SK-N-SH (cell line): ENCODE data around the gene TM9SF2. TPM values are rescaled to one million over a fixed set of nuclear protein-coding genes. Genes with fewer than 3 reads are reported as not detected.

Experiments used
- CTCF ChIA-PET: fragments of 300-600, 350-600 bp; formaldehyde crosslinking; extraction: SDS; loops from one replicate; lab custom pipeline; 2021; lab: Yijun Ruan, JAX
- POLR2A ChIA-PET: fragments of 350-600 bp; sonication (Branson Sonifier 250); formaldehyde crosslinking; extraction: SDS; loops from one replicate; lab custom pipeline; 2020; ENCODE audit warnings: antibody characterized with exemption, inconsistent platforms; lab: Yijun Ruan, JAX
- DNase-seq: peaks from one replicate; pipeline ENCODE4 v3.0.0; 2012
- H2AFZ ChIP-seq: fragments of 200-600 bp; sonication (generic); 2 replicates; pipeline ENCODE4 v1.8.1; 2016; ENCODE audit warnings: antibody characterized with exemption, mild to moderate bottlenecking, low read depth
- H3F3A ChIP-seq: fragments of 200-600 bp; sonication (generic); replicated peaks from 2 replicates; pipeline ENCODE3; 2016; ENCODE audit warnings: antibody characterized with exemption, mild to moderate bottlenecking; ENCODE audit not compliant: insufficient read depth
- H3K27ac ChIP-seq, 2 experiments: fragments of 200-500 bp in 1 of 2; fragments of 200-600 bp in 1 of 2; sonication (Bioruptor generic) in 1 of 2; sonication (generic), shearing (Covaris generic) in 1 of 2; 2 replicates each; pipeline versions ENCODE4 v1.5.1 to v1.6.1; 2014 to 2016; ENCODE audit warnings: low read depth in 2 of 2, inconsistent platforms in 1 of 2, low read length in 1 of 2, mild to moderate bottlenecking in 1 of 2, mixed read lengths in 1 of 2
- H3K27me3 ChIP-seq: fragments of 200-600 bp; sonication (generic), shearing (Covaris generic); 2 replicates; pipeline ENCODE4 v1.6.1; 2016; ENCODE audit warnings: mixed run types; ENCODE audit not compliant: insufficient read depth
- H3K36me3 ChIP-seq, 2 experiments: fragments of 200-500 bp in 1 of 2; fragments of 200-600 bp in 1 of 2; sonication (Bioruptor generic) in 1 of 2; sonication (generic) in 1 of 2; replicated peaks in 1 of 2; 2 replicates each; pipeline versions ENCODE3 to v1.5.1; 2014 to 2016; ENCODE audit warnings: low read length in 1 of 2, mild to moderate bottlenecking in 1 of 2; ENCODE audit not compliant: insufficient read depth in 2 of 2, control insufficient read depth in 1 of 2
- H3K4me1 ChIP-seq, 2 experiments: fragments of 200-500 bp in 1 of 2; fragments of 200-600 bp in 1 of 2; sonication (Bioruptor generic) in 1 of 2; sonication (generic), shearing (Covaris generic) in 1 of 2; 2 replicates each; pipeline versions ENCODE4 v1.5.1 to v1.6.1; 2014 to 2016; ENCODE audit warnings: low read depth in 1 of 2, low read length in 1 of 2, mixed run types in 1 of 2; ENCODE audit not compliant: insufficient read depth in 2 of 2, control insufficient read depth in 1 of 2
- H3K4me2 ChIP-seq: fragments of 200-600 bp; sonication (generic), shearing (Covaris generic); 2 replicates; pipeline ENCODE4 v1.6.1; 2017; ENCODE audit warnings: mixed run types
- H3K4me3 ChIP-seq, 2 experiments: fragments of 200-500 bp in 1 of 2; fragments of 200-600 bp in 1 of 2; sonication (Bioruptor generic) in 1 of 2; sonication (generic), shearing (Covaris generic) in 1 of 2; 2 replicates each; pipeline versions ENCODE4 v1.5.1 to v1.8.1; 2014 to 2016; ENCODE audit warnings: low read depth in 2 of 2, inconsistent platforms in 1 of 2, low read length in 1 of 2, mild to moderate bottlenecking in 1 of 2, mixed read lengths in 1 of 2, moderate library complexity in 1 of 2
- H3K79me2 ChIP-seq: fragments of 200-600 bp; sonication (generic); 2 replicates; pipeline ENCODE4 v1.8.1; 2017; ENCODE audit warnings: mild to moderate bottlenecking; ENCODE audit not compliant: insufficient read depth
- H3K9ac ChIP-seq: fragments of 200-600 bp; sonication (generic); 2 replicates; pipeline ENCODE4 v1.6.1; 2017; ENCODE audit warnings: mixed run types
- H3K9me2 ChIP-seq: fragments of 200-600 bp; sonication (generic); 2 replicates; pipeline ENCODE4 v1.6.1; 2017; ENCODE audit warnings: mixed run types
- H3K9me3 ChIP-seq: fragments of 200-600 bp; sonication (generic); 2 replicates; pipeline ENCODE4 v1.6.1; 2017; ENCODE audit warnings: mixed run types, mild to moderate bottlenecking, moderate library complexity
- H4K20me1 ChIP-seq: fragments of 200-600 bp; sonication (generic); 2 replicates; pipeline ENCODE4 v1.6.1; 2017; ENCODE audit warnings: mild to moderate bottlenecking, mixed run types; ENCODE audit not compliant: insufficient read depth
- NRF1 ChIP-seq: IDR thresholded peaks from 2 replicates; pipeline ENCODE4 v1.6.1; 2012; ENCODE audit warnings: low read depth, mild to moderate bottlenecking, low read length
- RAD21 ChIP-seq: IDR thresholded peaks from 2 replicates; pipeline ENCODE4 v1.6.1; 2012; ENCODE audit warnings: mild to moderate bottlenecking, low read length
- RCOR1 ChIP-seq: fragments of 150-350 bp; IDR thresholded peaks from 2 replicates; pipeline ENCODE4 v1.6.1; 2017; ENCODE audit warnings: antibody characterized with exemption, low read length
- RFX5 ChIP-seq: IDR thresholded peaks from 2 replicates; pipeline ENCODE4 v1.6.1; 2012; ENCODE audit warnings: mild to moderate bottlenecking, improper control_type of control experiment, low read length
- RXRA ChIP-seq: IDR thresholded peaks from 2 replicates; pipeline ENCODE4 v1.4.0; 2012; ENCODE audit warnings: low read depth, mild to moderate bottlenecking, borderline replicate concordance
- YY1 ChIP-seq: IDR thresholded peaks from 2 replicates; pipeline ENCODE4 v1.4.0; 2012; ENCODE audit warnings: low read depth, mild to moderate bottlenecking
- WGBS: methylation state at CpG from one replicate; pipeline ENCODE4 v1.1.6; 2017; ENCODE audit warnings: low lambda C conversion rate; 5-methylcytosine and 5-hydroxymethylcytosine counted together
- polyA plus RNA-seq, 3 experiments: library from polyadenylated mRNA; depleted of rRNA; stranded (reverse); fragments of >200 nt; gene quantifications; 2 replicates each; pipeline ENCODE4 v1.2.3, GENCODE V29; 2012
- TF ChIP-seq, protein P1 (sequence below): IDR thresholded peaks from 2 replicates; pipeline ENCODE4 v1.4.0; 2012; ENCODE audit warnings: low read depth, borderline replicate concordance
- TF ChIP-seq, protein P2 (sequence below): fragments of 150-350 bp; IDR thresholded peaks from 2 replicates; pipeline ENCODE4 v1.6.1; 2017; ENCODE audit warnings: antibody characterized with exemption, low read length, low read depth, borderline replicate concordance
- TF ChIP-seq, protein P3 (sequence below): IDR thresholded peaks from 2 replicates; pipeline ENCODE4 v1.4.0; 2012; ENCODE audit warnings: low read depth
- TF ChIP-seq, protein P4 (sequence below): fragments of 150-350 bp; IDR thresholded peaks from 2 replicates; pipeline ENCODE4 v1.6.1; 2016; ENCODE audit warnings: mild to moderate bottlenecking, low read depth, low read length
- TF ChIP-seq, protein P5 (sequence below): fragments of 200-600 bp; sonication (generic); IDR thresholded peaks from 2 replicates; pipeline ENCODE4 v1.6.1; 2017; ENCODE audit warnings: antibody characterized with exemption, mild to moderate bottlenecking, moderate library complexity
- TF ChIP-seq, protein P6 (sequence below): IDR thresholded peaks from 2 replicates; pipeline ENCODE4 v1.4.0; 2012; ENCODE audit warnings: low read depth, borderline replicate concordance

Gene TM9SF2
- polyA plus RNA-seq, 1 of the 3 experiments (the other 2 are of a cell fraction), result 49.8 TPM

DNA sequence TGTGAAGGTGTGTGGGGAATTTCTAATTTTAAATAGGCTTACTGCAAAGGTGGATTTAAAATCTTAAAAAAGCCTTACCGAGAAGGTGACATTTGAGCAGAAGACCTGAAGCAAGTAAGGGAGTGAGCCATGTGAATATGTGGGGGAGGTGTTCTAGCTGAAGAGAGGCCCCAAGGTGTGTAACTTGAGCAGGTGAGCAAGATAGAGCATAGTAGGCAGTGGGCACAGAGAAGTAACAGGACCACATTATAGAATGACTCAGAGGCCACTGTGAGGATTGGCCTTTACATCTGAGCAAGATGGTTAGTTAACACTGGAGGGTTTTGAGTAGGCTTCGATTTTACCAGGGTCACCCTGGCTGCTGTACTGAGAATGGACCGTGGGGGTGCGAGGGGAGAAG, 22.6 kb downstream of the TM9SF2 start:
- Histone ChIP-seq H3K9me2 (no peaks in the 10 kb centered on the region), H3K4me3 (no peak overlapping the region), H2AFZ (no peak overlapping the region), H3K4me2 (no peak overlapping the region), H3K79me2 (peaks cover 13% of the 10 kb centered on the region; the same call in 1 of the 2 replicates), H3K36me3 (peaks cover 39 to 47% of the 10 kb centered on the region in 2 experiments), H4K20me1 (peaks cover 4% of the 10 kb centered on the region; the same call in 1 of the 2 replicates), H3K27ac (no peak overlapping the region), H3K27me3 (no peaks in the 10 kb centered on the region), H3F3A (no peaks in the 10 kb centered on the region), H3K9me3 (no peaks in the 10 kb centered on the region), H3K9ac (no peak overlapping the region), H3K4me1 (no peaks in the 10 kb centered on the region)
- WGBS, result 98% methylated on average over 4 of the region's 4 CpGs
- no peak for TF ChIP-seq RAD21
- TF ChIP-seq, protein P1, sequence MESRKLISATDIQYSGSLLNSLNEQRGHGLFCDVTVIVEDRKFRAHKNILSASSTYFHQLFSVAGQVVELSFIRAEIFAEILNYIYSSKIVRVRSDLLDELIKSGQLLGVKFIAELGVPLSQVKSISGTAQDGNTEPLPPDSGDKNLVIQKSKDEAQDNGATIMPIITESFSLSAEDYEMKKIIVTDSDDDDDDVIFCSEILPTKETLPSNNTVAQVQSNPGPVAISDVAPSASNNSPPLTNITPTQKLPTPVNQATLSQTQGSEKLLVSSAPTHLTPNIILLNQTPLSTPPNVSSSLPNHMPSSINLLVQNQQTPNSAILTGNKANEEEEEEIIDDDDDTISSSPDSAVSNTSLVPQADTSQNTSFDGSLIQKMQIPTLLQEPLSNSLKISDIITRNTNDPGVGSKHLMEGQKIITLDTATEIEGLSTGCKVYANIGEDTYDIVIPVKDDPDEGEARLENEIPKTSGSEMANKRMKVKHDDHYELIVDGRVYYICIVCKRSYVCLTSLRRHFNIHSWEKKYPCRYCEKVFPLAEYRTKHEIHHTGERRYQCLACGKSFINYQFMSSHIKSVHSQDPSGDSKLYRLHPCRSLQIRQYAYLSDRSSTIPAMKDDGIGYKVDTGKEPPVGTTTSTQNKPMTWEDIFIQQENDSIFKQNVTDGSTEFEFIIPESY, result no peak
- TF ChIP-seq, protein P2, sequence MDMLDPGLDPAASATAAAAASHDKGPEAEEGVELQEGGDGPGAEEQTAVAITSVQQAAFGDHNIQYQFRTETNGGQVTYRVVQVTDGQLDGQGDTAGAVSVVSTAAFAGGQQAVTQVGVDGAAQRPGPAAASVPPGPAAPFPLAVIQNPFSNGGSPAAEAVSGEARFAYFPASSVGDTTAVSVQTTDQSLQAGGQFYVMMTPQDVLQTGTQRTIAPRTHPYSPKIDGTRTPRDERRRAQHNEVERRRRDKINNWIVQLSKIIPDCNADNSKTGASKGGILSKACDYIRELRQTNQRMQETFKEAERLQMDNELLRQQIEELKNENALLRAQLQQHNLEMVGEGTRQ, result no peak
- TF ChIP-seq, protein P3, sequence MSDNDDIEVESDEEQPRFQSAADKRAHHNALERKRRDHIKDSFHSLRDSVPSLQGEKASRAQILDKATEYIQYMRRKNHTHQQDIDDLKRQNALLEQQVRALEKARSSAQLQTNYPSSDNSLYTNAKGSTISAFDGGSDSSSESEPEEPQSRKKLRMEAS, result no peak
- no peak for TF ChIP-seq RCOR1
- TF ChIP-seq, protein P4, sequence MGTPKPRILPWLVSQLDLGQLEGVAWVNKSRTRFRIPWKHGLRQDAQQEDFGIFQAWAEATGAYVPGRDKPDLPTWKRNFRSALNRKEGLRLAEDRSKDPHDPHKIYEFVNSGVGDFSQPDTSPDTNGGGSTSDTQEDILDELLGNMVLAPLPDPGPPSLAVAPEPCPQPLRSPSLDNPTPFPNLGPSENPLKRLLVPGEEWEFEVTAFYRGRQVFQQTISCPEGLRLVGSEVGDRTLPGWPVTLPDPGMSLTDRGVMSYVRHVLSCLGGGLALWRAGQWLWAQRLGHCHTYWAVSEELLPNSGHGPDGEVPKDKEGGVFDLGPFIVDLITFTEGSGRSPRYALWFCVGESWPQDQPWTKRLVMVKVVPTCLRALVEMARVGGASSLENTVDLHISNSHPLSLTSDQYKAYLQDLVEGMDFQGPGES, result no peak
- no peak for TF ChIP-seq NRF1
- TF ChIP-seq YY1, result no peak
- TF ChIP-seq, protein P5, sequence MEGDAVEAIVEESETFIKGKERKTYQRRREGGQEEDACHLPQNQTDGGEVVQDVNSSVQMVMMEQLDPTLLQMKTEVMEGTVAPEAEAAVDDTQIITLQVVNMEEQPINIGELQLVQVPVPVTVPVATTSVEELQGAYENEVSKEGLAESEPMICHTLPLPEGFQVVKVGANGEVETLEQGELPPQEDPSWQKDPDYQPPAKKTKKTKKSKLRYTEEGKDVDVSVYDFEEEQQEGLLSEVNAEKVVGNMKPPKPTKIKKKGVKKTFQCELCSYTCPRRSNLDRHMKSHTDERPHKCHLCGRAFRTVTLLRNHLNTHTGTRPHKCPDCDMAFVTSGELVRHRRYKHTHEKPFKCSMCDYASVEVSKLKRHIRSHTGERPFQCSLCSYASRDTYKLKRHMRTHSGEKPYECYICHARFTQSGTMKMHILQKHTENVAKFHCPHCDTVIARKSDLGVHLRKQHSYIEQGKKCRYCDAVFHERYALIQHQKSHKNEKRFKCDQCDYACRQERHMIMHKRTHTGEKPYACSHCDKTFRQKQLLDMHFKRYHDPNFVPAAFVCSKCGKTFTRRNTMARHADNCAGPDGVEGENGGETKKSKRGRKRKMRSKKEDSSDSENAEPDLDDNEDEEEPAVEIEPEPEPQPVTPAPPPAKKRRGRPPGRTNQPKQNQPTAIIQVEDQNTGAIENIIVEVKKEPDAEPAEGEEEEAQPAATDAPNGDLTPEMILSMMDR, result no peak
- TF ChIP-seq, protein P6, sequence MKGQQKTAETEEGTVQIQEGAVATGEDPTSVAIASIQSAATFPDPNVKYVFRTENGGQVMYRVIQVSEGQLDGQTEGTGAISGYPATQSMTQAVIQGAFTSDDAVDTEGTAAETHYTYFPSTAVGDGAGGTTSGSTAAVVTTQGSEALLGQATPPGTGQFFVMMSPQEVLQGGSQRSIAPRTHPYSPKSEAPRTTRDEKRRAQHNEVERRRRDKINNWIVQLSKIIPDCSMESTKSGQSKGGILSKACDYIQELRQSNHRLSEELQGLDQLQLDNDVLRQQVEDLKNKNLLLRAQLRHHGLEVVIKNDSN, result no peak
- no peak for TF ChIP-seq RXRA
- TF ChIP-seq RFX5, result no peak
- no peak for DNase-seq
- POLR2A ChIA-PET, result no interaction called here
- CTCF ChIA-PET, result no interaction called here
